BE2C (cell line): Measurements from ENCODE around the gene DLD.

Experiments used
- DNase-seq: peaks from one replicate; pipeline ENCODE4 v3.0.0-alpha.2; 2020
- H3K27me3 ChIP-seq: fragments of 250-450 bp; sonication (Bioruptor Pico); 2 replicates; pipeline ENCODE4 v1.5.1; 2020; ENCODE audit warnings: mild to moderate bottlenecking
- H3K36me3 ChIP-seq: fragments of 250-450 bp; sonication (Bioruptor Pico); 2 replicates; pipeline ENCODE4 v1.5.1; 2020; ENCODE audit warnings: mild to moderate bottlenecking
- H3K4me1 ChIP-seq: fragments of 250-450 bp; sonication (Bioruptor Pico); 2 replicates; pipeline ENCODE4 v1.5.1; 2020
- H3K4me3 ChIP-seq: 2 replicates; pipeline ENCODE4 v1.5.1; 2011; ENCODE audit warnings: low read depth, low read length
- H3K9me3 ChIP-seq: fragments of 250-450 bp; sonication (Bioruptor Pico); 2 replicates; pipeline ENCODE4 v1.5.1; 2020
- TF ChIP-seq, protein P1 (sequence below): IDR thresholded peaks from 2 replicates; pipeline ENCODE4 v1.5.1; 2012; ENCODE audit warnings: mild to moderate bottlenecking, low read depth, low read length

Gene DLD

GRCh38 chr7:107964510-107964909 is 73.5 kb downstream of the DLD start:
- Histone ChIP-seq H3K36me3 (peaks cover 97% of the 10 kb centered on the region), H3K27me3 (no peaks in the 10 kb centered on the region), H3K4me1 (no peaks in the 10 kb centered on the region), H3K4me3 (no peak overlapping the region), H3K9me3 (no peaks in the 10 kb centered on the region)
- TF ChIP-seq, protein P1, sequence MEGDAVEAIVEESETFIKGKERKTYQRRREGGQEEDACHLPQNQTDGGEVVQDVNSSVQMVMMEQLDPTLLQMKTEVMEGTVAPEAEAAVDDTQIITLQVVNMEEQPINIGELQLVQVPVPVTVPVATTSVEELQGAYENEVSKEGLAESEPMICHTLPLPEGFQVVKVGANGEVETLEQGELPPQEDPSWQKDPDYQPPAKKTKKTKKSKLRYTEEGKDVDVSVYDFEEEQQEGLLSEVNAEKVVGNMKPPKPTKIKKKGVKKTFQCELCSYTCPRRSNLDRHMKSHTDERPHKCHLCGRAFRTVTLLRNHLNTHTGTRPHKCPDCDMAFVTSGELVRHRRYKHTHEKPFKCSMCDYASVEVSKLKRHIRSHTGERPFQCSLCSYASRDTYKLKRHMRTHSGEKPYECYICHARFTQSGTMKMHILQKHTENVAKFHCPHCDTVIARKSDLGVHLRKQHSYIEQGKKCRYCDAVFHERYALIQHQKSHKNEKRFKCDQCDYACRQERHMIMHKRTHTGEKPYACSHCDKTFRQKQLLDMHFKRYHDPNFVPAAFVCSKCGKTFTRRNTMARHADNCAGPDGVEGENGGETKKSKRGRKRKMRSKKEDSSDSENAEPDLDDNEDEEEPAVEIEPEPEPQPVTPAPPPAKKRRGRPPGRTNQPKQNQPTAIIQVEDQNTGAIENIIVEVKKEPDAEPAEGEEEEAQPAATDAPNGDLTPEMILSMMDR = no peak
- DNase-seq = no peak

- Histone ChIP-seq H3K36me3 (peaks cover 97% of the 10 kb centered on the region), H3K9me3 (no peaks in the 10 kb centered on the region), H3K27me3 (no peaks in the 10 kb centered on the region), H3K4me1 (no peaks in the 10 kb centered on the region), H3K4me3 (no peak overlapping the region)
- no peak for DNase-seq
- TF ChIP-seq, protein P1 = no peak
Measured at GRCh38 chr7:107966711-107967110, 75.7 kb downstream of the DLD start.

GRCh38 chr7:107967420-107967819 is 76.4 kb downstream of the DLD start:
- no peak overlapping the region for H3K4me3 ChIP-seq
- H3K36me3 ChIP-seq = peaks cover 97% of the 10 kb centered on the region
- H3K9me3 ChIP-seq = no peaks in the 10 kb centered on the region
- H3K4me1 ChIP-seq = no peaks in the 10 kb centered on the region
- no peaks in the 10 kb centered on the region for H3K27me3 ChIP-seq
- TF ChIP-seq, protein P1 = no peak
- DNase-seq = no peak

GRCh38 chr7:107968449-107968848 is 77.5 kb downstream of the DLD start:
- no peaks in the 10 kb centered on the region for H3K4me1 ChIP-seq
- no peaks in the 10 kb centered on the region for H3K27me3 ChIP-seq
- H3K4me3 ChIP-seq = no peak overlapping the region
- H3K36me3 ChIP-seq = peaks cover 97% of the 10 kb centered on the region
- TF ChIP-seq, protein P1 = no peak
- DNase-seq = no peak
- no peaks in the 10 kb centered on the region for H3K9me3 ChIP-seq

GRCh38 chr7:107969856-107970255 is 78.9 kb downstream of the DLD start:
- no peaks in the 10 kb centered on the region for H3K27me3 ChIP-seq
- TF ChIP-seq, protein P1 = no peak
- H3K9me3 ChIP-seq = no peaks in the 10 kb centered on the region
- no peak for DNase-seq
- H3K4me1 ChIP-seq = no peaks in the 10 kb centered on the region
- H3K36me3 ChIP-seq = peaks cover 97% of the 10 kb centered on the region
- no peak overlapping the region for H3K4me3 ChIP-seq
